ENCODE results near the gene KRTAP1-5.

GRCh38 chr17:40980596-40980995, 46.4 kb downstream of the KRTAP1-5 start:
- TF ChIP-seq CTCF (conservative IDR thresholded peaks at IDR 0.05) (no peak), EZH2 (IDR thresholded peaks at IDR 0.05; ENCODE audit: low read depth) (no peak)

Measured in PC-9 (cell line).